H1 (cell line): ENCODE measurements around the gene CD164. TPM values are rescaled to one million over a fixed set of nuclear protein-coding genes. Genes with fewer than 3 reads are reported as not detected.

Experiments
- CTCF ChIA-PET: fragments of 300-600 bp; sonication (Branson Sonifier 250); formaldehyde crosslinking; loops from one replicate; lab custom pipeline; 2021; ENCODE audit not compliant: partially characterized antibody; lab: Charles Lee
- POLR2A ChIA-PET: fragments of 300-600 bp; sonication (Branson Sonifier 250); formaldehyde crosslinking; loops from one replicate; lab custom pipeline; 2021; ENCODE audit warnings: inconsistent platforms; ENCODE audit not compliant: partially characterized antibody; lab: Charles Lee
- DNase-seq, 2 experiments: peaks; one replicate each; pipeline versions ENCODE4 v3.0.0 to v3.0.0-alpha.2; 2010 to 2022; ENCODE audit warnings: low spot score in 2 of 2, low read depth in 1 of 2, mixed read lengths in 1 of 2
- FAIRE-seq: peaks from 2 replicates; lab custom pipeline; 2011; peaks lifted over from hg19 to GRCh38; lab: Jason Lieb, UNC
- H2AFZ ChIP-seq: 2 replicates; pipeline ENCODE4 v1.8.1; 2012; ENCODE audit warnings: low read length, inconsistent platforms
- H2AK5ac ChIP-seq: 2 replicates; pipeline ENCODE4 v1.6.1; 2013; ENCODE audit warnings: low read depth, low read length
- H2BK120ac ChIP-seq: replicated peaks from 2 replicates; pipeline ENCODE3; 2013; ENCODE audit warnings: low read depth, low read length, inconsistent platforms
- H2BK12ac ChIP-seq: 2 replicates; pipeline ENCODE4 v1.6.1; 2013; ENCODE audit warnings: low read depth, low read length
- H2BK15ac ChIP-seq: 2 replicates; pipeline ENCODE4 v1.6.1; 2013; ENCODE audit warnings: low read length
- H2BK20ac ChIP-seq: 2 replicates; pipeline ENCODE4 v1.6.1; 2013; ENCODE audit warnings: low read length
- H2BK5ac ChIP-seq: 2 replicates; pipeline ENCODE4 v1.6.1; 2013; ENCODE audit warnings: low read depth, low read length
- H3K14ac ChIP-seq: 2 replicates; pipeline ENCODE4 v1.6.1; 2013; ENCODE audit warnings: inconsistent platforms; ENCODE audit not compliant: insufficient read length
- H3K18ac ChIP-seq: 2 replicates; pipeline ENCODE4 v1.6.1; 2013; ENCODE audit warnings: low read length; ENCODE audit errors: extremely low read depth
- H3K23ac ChIP-seq: 2 replicates; pipeline ENCODE4 v1.6.1; 2013; ENCODE audit warnings: inconsistent platforms; ENCODE audit not compliant: insufficient read length
- H3K23me2 ChIP-seq: 2 replicates; pipeline ENCODE4 v1.6.1; 2013; ENCODE audit warnings: low read depth, low read length
- H3K27ac ChIP-seq: 2 replicates; pipeline ENCODE4 v1.6.1; 2011; ENCODE audit warnings: low read depth, low read length, inconsistent platforms
- H3K27me3 ChIP-seq, 4 experiments: replicated peaks in 1 of 4; 1 replicate in 1 of 4; 2 replicates in 3 of 4; pipeline versions ENCODE4 v1.6.1 to v1.8.1; 2011 to 2013; ENCODE audit warnings: low read length in 3 of 4, mild to moderate bottlenecking in 3 of 4, inconsistent platforms in 2 of 4, mixed read lengths in 2 of 4, moderate library complexity in 1 of 4; ENCODE audit not compliant: control insufficient read depth in 3 of 4, insufficient read depth in 3 of 4; ENCODE audit errors: extremely low read depth in 1 of 4
- H3K36me3 ChIP-seq, 4 experiments: 2 replicates each; pipeline versions ENCODE4 v1.6.1 to v1.8.1; 2011 to 2013; ENCODE audit warnings: mild to moderate bottlenecking in 4 of 4, low read length in 3 of 4, moderate library complexity in 2 of 4, control low read depth in 1 of 4, inconsistent platforms in 1 of 4; ENCODE audit not compliant: insufficient read depth in 4 of 4, control insufficient read depth in 2 of 4
- H3K4ac ChIP-seq: replicated peaks from 2 replicates; pipeline ENCODE3; 2013; ENCODE audit warnings: low read length, low read depth, mixed read lengths, inconsistent platforms; ENCODE audit not compliant: insufficient read length
- H3K4me1 ChIP-seq, 4 experiments: replicated peaks in 1 of 4; 1 replicate in 1 of 4; 2 replicates in 3 of 4; pipeline versions ENCODE4 v1.6.1 to v1.8.1; 2011 to 2013; ENCODE audit warnings: low read length in 3 of 4, inconsistent platforms in 2 of 4, mixed read lengths in 1 of 4; ENCODE audit not compliant: insufficient read depth in 4 of 4, control insufficient read depth in 3 of 4
- H3K4me2 ChIP-seq, 2 experiments: 2 replicates each; pipeline versions ENCODE4 v1.6.1 to v1.8.1; 2011 to 2013; ENCODE audit warnings: low read depth in 2 of 2, low read length in 2 of 2, control low read depth in 1 of 2, inconsistent platforms in 1 of 2, mild to moderate bottlenecking in 1 of 2; ENCODE audit not compliant: insufficient read depth in 1 of 2
- H3K4me3 ChIP-seq, 4 experiments: fragments of 200-600, 300-600 bp in 1 of 4; sonication (generic), shearing (Covaris generic), sonication (Bioruptor Twin) in 1 of 4; 2 replicates each; pipeline versions ENCODE4 v1.5.1 to v1.8.1; 2011 to 2016; ENCODE audit warnings: low read length in 4 of 4, low read depth in 3 of 4, control low read depth in 2 of 4, inconsistent platforms in 2 of 4, mild to moderate bottlenecking in 2 of 4, mixed read lengths in 1 of 4, moderate library complexity in 1 of 4; ENCODE audit not compliant: insufficient read depth in 2 of 4; ENCODE audit errors: extremely low read depth in 1 of 4
- H3K56ac ChIP-seq: replicated peaks from 2 replicates; pipeline ENCODE3; 2013; ENCODE audit warnings: low read depth, mild to moderate bottlenecking, mixed read lengths, low read length, inconsistent platforms; ENCODE audit not compliant: insufficient read length
- H3K79me1 ChIP-seq: 2 replicates; pipeline ENCODE4 v1.6.1; 2013; ENCODE audit warnings: low read depth, low read length, control low read depth
- H3K79me2 ChIP-seq, 2 experiments: 2 replicates each; pipeline versions ENCODE4 v1.6.1 to v1.8.1; 2012 to 2013; ENCODE audit warnings: low read length in 2 of 2, mild to moderate bottlenecking in 2 of 2, inconsistent platforms in 1 of 2; ENCODE audit not compliant: insufficient read depth in 2 of 2, control insufficient read depth in 1 of 2
- H3K9ac ChIP-seq, 4 experiments: replicated peaks in 1 of 4; 1 replicate in 1 of 4; 2 replicates in 3 of 4; pipeline versions ENCODE4 v1.6.1 to v1.8.1; 2011 to 2013; ENCODE audit warnings: low read depth in 3 of 4, low read length in 3 of 4, control low read depth in 2 of 4, mild to moderate bottlenecking in 2 of 4, moderate library complexity in 2 of 4, inconsistent platforms in 1 of 4; ENCODE audit errors: extremely low read depth in 1 of 4
- H3K9me3 ChIP-seq, 2 experiments: 2 replicates each; pipeline versions ENCODE4 v1.6.1 to v1.8.1; 2012 to 2013; ENCODE audit warnings: mild to moderate bottlenecking in 2 of 2, moderate library complexity in 2 of 2, control low read depth in 1 of 2, inconsistent platforms in 1 of 2, low read depth in 1 of 2, low read length in 1 of 2, mixed read lengths in 1 of 2; ENCODE audit not compliant: insufficient read depth in 2 of 2
- H4K20me1 ChIP-seq, 2 experiments: replicated peaks in 1 of 2; 2 replicates each; pipeline versions ENCODE3 to v1.8.1; 2011 to 2013; ENCODE audit warnings: inconsistent platforms in 2 of 2, low read length in 2 of 2, mild to moderate bottlenecking in 1 of 2; ENCODE audit not compliant: insufficient read depth in 2 of 2, control insufficient read depth in 1 of 2
- H4K5ac ChIP-seq: 2 replicates; pipeline ENCODE4 v1.6.1; 2013; ENCODE audit warnings: low read length, low read depth, mixed read lengths, inconsistent platforms; ENCODE audit not compliant: insufficient read length
- H4K8ac ChIP-seq: 2 replicates; pipeline ENCODE4 v1.8.0; 2013; ENCODE audit warnings: mild to moderate bottlenecking, moderate library complexity, low read length, inconsistent platforms; ENCODE audit not compliant: insufficient read depth; ENCODE audit errors: extremely low read depth
- H4K91ac ChIP-seq: replicated peaks from 2 replicates; pipeline ENCODE3; 2013; ENCODE audit warnings: low read length, mixed read lengths, inconsistent platforms; ENCODE audit not compliant: insufficient read length
- CHD2 ChIP-seq: IDR thresholded peaks from 2 replicates; pipeline ENCODE4 v1.6.1; 2012; ENCODE audit warnings: low read length, improper control_type of control experiment
- CTBP2 ChIP-seq: IDR thresholded peaks from 2 replicates; pipeline ENCODE4 v1.7.0; 2011; ENCODE audit warnings: borderline replicate concordance, mild to moderate bottlenecking, moderate library complexity, mixed read lengths, low read length; ENCODE audit not compliant: insufficient read depth, insufficient read length
- JUN ChIP-seq: IDR thresholded peaks from 2 replicates; pipeline ENCODE4 v1.6.1; 2011; ENCODE audit warnings: low read depth, mild to moderate bottlenecking, improper control_type of control experiment, low read length
- KDM4A ChIP-seq: IDR thresholded peaks from one replicate; pipeline ENCODE4 v1.7.1; 2012; ENCODE audit warnings: low read depth, mild to moderate bottlenecking, moderate library complexity, low read length, inconsistent platforms; ENCODE audit not compliant: severe bottlenecking
- NANOG ChIP-seq: IDR thresholded peaks from 2 replicates; pipeline ENCODE4 v1.6.1; 2011; ENCODE audit warnings: low read length, low read depth, mild to moderate bottlenecking, inconsistent platforms; ENCODE audit not compliant: insufficient read depth, poor library complexity, severe bottlenecking
- POU5F1 ChIP-seq: IDR thresholded peaks from 2 replicates; pipeline ENCODE4 v1.6.1; 2011; ENCODE audit warnings: low read depth, mild to moderate bottlenecking, low read length, moderate library complexity
- SP4 ChIP-seq: IDR thresholded peaks from 2 replicates; pipeline ENCODE4 v1.6.1; 2012; ENCODE audit warnings: low read length, inconsistent platforms
- SUZ12 ChIP-seq: fragments of 200-600 bp; sonication (generic); IDR thresholded peaks from 2 replicates; pipeline ENCODE4 v1.6.1; 2012; ENCODE audit warnings: mild to moderate bottlenecking, inconsistent platforms, low read length, moderate library complexity, mixed read lengths
- YY1 ChIP-seq: IDR thresholded peaks from 2 replicates; pipeline ENCODE4 v1.6.1; 2011; ENCODE audit warnings: low read depth, mild to moderate bottlenecking, low read length
- ZNF274 ChIP-seq: IDR thresholded peaks from 2 replicates; pipeline ENCODE4 v1.7.0; 2012; ENCODE audit warnings: low read length, borderline replicate concordance; ENCODE audit errors: extremely low read depth
- WGBS, 2 experiments: shearing (Covaris generic) in 1 of 2; methylation state at CpG; one replicate each; pipeline versions ENCODE4 v1.1.6 to v1.1.7; 2013 to 2015; ENCODE audit warnings: low lambda C conversion rate in 2 of 2, mixed read lengths in 2 of 2, inconsistent platforms in 1 of 2, low coverage in 1 of 2, missing lambda C conversion rate in 1 of 2; ENCODE audit not compliant: insufficient replicate concordance in 2 of 2, insufficient coverage in 1 of 2, insufficient read length in 1 of 2; ENCODE audit errors: extremely low coverage in 1 of 2, missing lambda C conversion rate in 1 of 2; 5-methylcytosine and 5-hydroxymethylcytosine counted together
- polyA plus RNA-seq, 7 experiments: library from polyadenylated mRNA; depleted of rRNA in 3 of 7; stranded (reverse) in 5 of 7; unstranded in 2 of 7; fragments of >200 nt in 5 of 7; fragments of 200-250 nt in 2 of 7; gene quantifications; 1 replicate in 5 of 7; 2 replicates in 1 of 7; 4 replicates in 1 of 7; pipeline versions ENCODE4 v1.2.1 to v1.2.3, GENCODE V29; 2011 to 2013; ENCODE audit warnings: missing spikeins in 2 of 7, mixed read lengths in 2 of 7
- total RNA-seq: library from RNA; stranded (reverse); fragmentation: NEBNext Ultra II Directional; extraction: Animal tissue kit (Norgen Biotek cat#: 25700); gene quantifications from 2 replicates; pipeline ENCODE4 v1.2.1, GENCODE V29; 2021

The CD164 gene
- total and polyA plus RNA-seq, 2 of the 8 experiments (the other 6 are each of a cell fraction or from before 2014, with no cell fraction given): 69.3 to 94.3 TPM

DNA sequence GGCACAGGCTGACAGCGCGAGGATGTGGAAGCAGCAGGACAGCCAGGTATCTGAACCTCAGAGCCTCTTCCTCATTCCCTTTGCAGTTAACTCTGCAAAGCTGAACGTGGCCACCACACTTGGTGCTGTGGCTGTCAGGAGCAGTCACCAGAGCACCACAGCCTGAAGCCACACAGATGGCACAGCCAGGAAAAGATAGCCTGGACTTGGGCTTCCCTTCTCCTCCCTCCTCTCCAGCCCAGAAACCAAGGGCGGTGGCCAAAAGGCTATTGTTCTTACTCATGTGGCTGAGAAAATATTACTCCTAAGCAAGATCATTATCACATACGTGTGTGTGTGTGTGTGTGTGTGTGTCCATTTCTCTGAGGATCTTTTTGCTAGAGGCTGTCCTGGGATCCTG, 39.8 kb downstream of the CD164 start:
- Histone ChIP-seq H4K8ac (no peak overlapping the region; the same call in 1 of the 2 replicates), H3K18ac (no peak overlapping the region), H3K14ac (no peak overlapping the region), H3K36me3 (no peaks in the 10 kb centered on the region), H2BK120ac (no peak overlapping the region), H3K4me1 (no peaks in the 10 kb centered on the region), H2BK5ac (no peak overlapping the region), H2BK12ac (no peak overlapping the region), H3K79me2 (no peaks in the 10 kb centered on the region), H3K56ac (no peak overlapping the region), H2BK20ac (no peak overlapping the region), H3K23me2 (no peaks in the 10 kb centered on the region), H2BK15ac (no peak overlapping the region), H3K27me3 (no peaks in the 10 kb centered on the region; a peak in 1 of 7 replicates), H4K5ac (no peak overlapping the region), H3K79me1 (no peaks in the 10 kb centered on the region), H4K91ac (no peak overlapping the region), H3K9ac (no peak overlapping the region), H3K27ac (no peak overlapping the region), H3K4me2 (no peak overlapping the region), H3K9me3 (no peaks in the 10 kb centered on the region), H4K20me1 (no peaks in the 10 kb centered on the region), H3K23ac (no peak overlapping the region), H2AK5ac (no peak overlapping the region), H3K4ac (no peak overlapping the region), H3K4me3 (no peak overlapping the region), H2AFZ (no peak overlapping the region)
- CTCF ChIA-PET: no interaction called here
- FAIRE-seq (no peak), DNase-seq (no peak)
- POLR2A ChIA-PET: interaction anchor here (0.5 kb wide), 1 partner anchor 533 kb away, joined by 3 read pairs; no protein-coding TSS in a partner anchor
- TF ChIP-seq YY1: no peak
- no peak for TF ChIP-seq SP4
- TF ChIP-seq CHD2: no peak
- no peak for TF ChIP-seq CTBP2
- no peak for TF ChIP-seq SUZ12
- no peak for TF ChIP-seq POU5F1
- no peak for TF ChIP-seq NANOG
- no peak for TF ChIP-seq JUN
- no peak for TF ChIP-seq ZNF274
- TF ChIP-seq KDM4A: no peak
- WGBS, 2 experiments: 91% methylated on average over 5 of the region's 5 CpGs; no CpG with 5 or more reads in 1 of the 2 experiments
